HL-60 (cell line): ENCODE data around the gene KDM4C.

Source experiments
- DNase-seq, 2 experiments: peaks; one replicate each; pipeline ENCODE4 v3.0.0-alpha.2; 2010 to 2020; ENCODE audit warnings: low read depth in 1 of 2, low spot score in 1 of 2
- H3K27ac ChIP-seq: fragments of 250-450 bp; sonication (Bioruptor Pico); replicated peaks from 2 replicates; pipeline ENCODE4 v1.5.1; 2020; ENCODE audit warnings: mild to moderate bottlenecking, moderate library complexity
- H3K27me3 ChIP-seq: fragments of 250-450 bp; sonication (Bioruptor Pico); 2 replicates; pipeline ENCODE4 v1.5.1; 2021; ENCODE audit warnings: mild to moderate bottlenecking, moderate library complexity; ENCODE audit not compliant: insufficient read depth, poor library complexity, severe bottlenecking
- H3K4me3 ChIP-seq: replicated peaks from 2 replicates; pipeline ENCODE4 v1.5.1; 2011; ENCODE audit warnings: mild to moderate bottlenecking, control low read depth, low read length; ENCODE audit not compliant: insufficient read depth
- GABPA ChIP-seq: IDR thresholded peaks from 2 replicates; pipeline ENCODE4 v1.6.1; 2012; ENCODE audit warnings: low read depth
- POLR2AphosphoS5 ChIP-seq: IDR thresholded peaks from 2 replicates; pipeline ENCODE4 v1.6.1; 2012; ENCODE audit warnings: low read depth
- SPI1 ChIP-seq: IDR thresholded peaks from 2 replicates; pipeline ENCODE4 v1.6.1; 2012; ENCODE audit warnings: low read depth, mild to moderate bottlenecking, borderline replicate concordance
- TF ChIP-seq, protein P1 (sequence below): IDR thresholded peaks from 2 replicates; pipeline ENCODE4 v1.6.1; 2012; ENCODE audit warnings: low read depth; ENCODE audit not compliant: insufficient replicate concordance
- TF ChIP-seq, protein P2 (sequence below): IDR thresholded peaks from one replicate; pipeline ENCODE4 v1.5.1; 2011; ENCODE audit warnings: low read length, control low read depth, inconsistent platforms; ENCODE audit not compliant: insufficient read depth

Gene KDM4C

DNA sequence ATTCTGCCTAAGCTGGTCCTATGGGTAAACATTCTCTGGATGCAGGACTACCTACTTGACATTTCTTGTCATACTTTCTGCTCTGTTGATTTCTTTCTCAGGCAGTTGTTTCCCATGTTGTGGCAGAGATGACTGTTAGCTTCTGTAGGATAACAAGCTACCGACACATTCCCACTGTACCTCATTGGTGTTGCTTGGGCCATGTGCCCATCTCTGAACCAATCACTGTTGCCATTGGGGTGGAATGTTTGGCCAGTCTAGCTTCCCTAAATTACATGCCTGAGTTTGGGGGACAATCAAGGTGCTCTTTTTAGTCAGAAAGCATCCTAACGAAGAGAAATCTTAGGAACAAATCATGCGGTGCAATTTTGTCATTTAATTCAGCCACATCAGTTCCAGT is 212.0 kb downstream of the KDM4C start:
- H3K27me3 ChIP-seq = no peaks in the 10 kb centered on the region
- no peak overlapping the region for H3K27ac ChIP-seq
- no peak overlapping the region for H3K4me3 ChIP-seq
- DNase-seq = no peak
- TF ChIP-seq, protein P1, sequence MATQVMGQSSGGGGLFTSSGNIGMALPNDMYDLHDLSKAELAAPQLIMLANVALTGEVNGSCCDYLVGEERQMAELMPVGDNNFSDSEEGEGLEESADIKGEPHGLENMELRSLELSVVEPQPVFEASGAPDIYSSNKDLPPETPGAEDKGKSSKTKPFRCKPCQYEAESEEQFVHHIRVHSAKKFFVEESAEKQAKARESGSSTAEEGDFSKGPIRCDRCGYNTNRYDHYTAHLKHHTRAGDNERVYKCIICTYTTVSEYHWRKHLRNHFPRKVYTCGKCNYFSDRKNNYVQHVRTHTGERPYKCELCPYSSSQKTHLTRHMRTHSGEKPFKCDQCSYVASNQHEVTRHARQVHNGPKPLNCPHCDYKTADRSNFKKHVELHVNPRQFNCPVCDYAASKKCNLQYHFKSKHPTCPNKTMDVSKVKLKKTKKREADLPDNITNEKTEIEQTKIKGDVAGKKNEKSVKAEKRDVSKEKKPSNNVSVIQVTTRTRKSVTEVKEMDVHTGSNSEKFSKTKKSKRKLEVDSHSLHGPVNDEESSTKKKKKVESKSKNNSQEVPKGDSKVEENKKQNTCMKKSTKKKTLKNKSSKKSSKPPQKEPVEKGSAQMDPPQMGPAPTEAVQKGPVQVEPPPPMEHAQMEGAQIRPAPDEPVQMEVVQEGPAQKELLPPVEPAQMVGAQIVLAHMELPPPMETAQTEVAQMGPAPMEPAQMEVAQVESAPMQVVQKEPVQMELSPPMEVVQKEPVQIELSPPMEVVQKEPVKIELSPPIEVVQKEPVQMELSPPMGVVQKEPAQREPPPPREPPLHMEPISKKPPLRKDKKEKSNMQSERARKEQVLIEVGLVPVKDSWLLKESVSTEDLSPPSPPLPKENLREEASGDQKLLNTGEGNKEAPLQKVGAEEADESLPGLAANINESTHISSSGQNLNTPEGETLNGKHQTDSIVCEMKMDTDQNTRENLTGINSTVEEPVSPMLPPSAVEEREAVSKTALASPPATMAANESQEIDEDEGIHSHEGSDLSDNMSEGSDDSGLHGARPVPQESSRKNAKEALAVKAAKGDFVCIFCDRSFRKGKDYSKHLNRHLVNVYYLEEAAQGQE = no peak
- TF ChIP-seq, protein P2, sequence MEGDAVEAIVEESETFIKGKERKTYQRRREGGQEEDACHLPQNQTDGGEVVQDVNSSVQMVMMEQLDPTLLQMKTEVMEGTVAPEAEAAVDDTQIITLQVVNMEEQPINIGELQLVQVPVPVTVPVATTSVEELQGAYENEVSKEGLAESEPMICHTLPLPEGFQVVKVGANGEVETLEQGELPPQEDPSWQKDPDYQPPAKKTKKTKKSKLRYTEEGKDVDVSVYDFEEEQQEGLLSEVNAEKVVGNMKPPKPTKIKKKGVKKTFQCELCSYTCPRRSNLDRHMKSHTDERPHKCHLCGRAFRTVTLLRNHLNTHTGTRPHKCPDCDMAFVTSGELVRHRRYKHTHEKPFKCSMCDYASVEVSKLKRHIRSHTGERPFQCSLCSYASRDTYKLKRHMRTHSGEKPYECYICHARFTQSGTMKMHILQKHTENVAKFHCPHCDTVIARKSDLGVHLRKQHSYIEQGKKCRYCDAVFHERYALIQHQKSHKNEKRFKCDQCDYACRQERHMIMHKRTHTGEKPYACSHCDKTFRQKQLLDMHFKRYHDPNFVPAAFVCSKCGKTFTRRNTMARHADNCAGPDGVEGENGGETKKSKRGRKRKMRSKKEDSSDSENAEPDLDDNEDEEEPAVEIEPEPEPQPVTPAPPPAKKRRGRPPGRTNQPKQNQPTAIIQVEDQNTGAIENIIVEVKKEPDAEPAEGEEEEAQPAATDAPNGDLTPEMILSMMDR = no peak
- no peak for TF ChIP-seq POLR2AphosphoS5
- no peak for TF ChIP-seq GABPA
- TF ChIP-seq SPI1 = no peak

DNA sequence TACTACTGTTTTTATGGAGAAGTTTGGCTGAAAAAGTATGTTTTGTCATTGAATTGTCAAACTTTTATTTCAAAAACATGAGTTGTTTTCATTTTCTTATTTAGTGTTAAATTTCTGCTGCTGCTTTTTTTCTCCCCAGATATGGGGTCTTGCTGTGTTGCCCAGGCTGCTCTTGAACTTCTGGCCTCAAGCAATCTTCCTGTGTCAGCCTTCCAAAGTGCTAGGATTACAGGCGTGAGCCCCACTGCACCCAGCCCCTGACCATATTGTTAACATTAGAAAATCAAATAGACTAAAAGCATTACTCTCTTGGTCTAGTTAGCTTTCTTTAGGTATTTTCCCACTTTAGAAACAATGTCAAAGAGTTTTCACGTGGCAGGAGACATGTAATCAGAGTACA is 215.3 kb downstream of the KDM4C start:
- Histone ChIP-seq H3K27ac (no peak overlapping the region), H3K4me3 (no peak overlapping the region)
- TF ChIP-seq GABPA (no peak), SPI1 (no peak), POLR2AphosphoS5 (no peak)
- TF ChIP-seq, protein P2 = no peak
- TF ChIP-seq, protein P1 = no peak

DNA sequence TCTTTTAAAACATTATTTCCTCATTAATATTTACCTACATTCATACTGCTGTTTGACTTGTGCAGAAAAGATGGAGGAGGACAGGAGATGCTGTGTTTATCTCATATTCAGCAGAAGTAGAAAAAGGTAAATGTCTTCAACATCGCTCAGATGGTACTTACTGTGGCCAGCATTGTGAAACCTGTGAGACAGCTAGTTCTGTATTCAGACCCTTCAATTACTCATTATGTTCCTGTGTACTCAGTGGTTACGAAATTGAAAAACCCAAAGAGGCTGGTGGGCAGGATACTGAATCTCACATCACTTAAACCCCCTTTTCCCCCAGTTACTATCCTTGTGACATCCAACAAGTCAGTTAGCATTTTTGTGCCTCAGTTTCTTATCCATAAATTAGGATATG is 216.0 kb downstream of the KDM4C start:
- Histone ChIP-seq H3K27me3 (no peaks in the 10 kb centered on the region), H3K27ac (no peak overlapping the region), H3K4me3 (no peak overlapping the region)
- DNase-seq = peak; percentile 5 to 18
- TF ChIP-seq, protein P2 = no peak
- TF ChIP-seq, protein P1 = no peak
- TF ChIP-seq GABPA = no peak
- TF ChIP-seq SPI1 = no peak
- TF ChIP-seq POLR2AphosphoS5 = no peak

More for the DNA sequence above, 215.3 kb downstream of the KDM4C start:
- DNase-seq = no peak
- H3K27me3 ChIP-seq = no peaks in the 10 kb centered on the region
